Midbrain (tissue), 1 donor: ENCODE measurements around the gene BUD31.

Source experiments
- DNase-seq: peaks from one replicate; lab custom pipeline; 2025; lab: John Stamatoyannopoulos, UW

The BUD31 gene

GRCh38 chr7:99433158-99433557 lies 24.4 kb downstream of the BUD31 start:
- DNase-seq = no peak

DNA sequence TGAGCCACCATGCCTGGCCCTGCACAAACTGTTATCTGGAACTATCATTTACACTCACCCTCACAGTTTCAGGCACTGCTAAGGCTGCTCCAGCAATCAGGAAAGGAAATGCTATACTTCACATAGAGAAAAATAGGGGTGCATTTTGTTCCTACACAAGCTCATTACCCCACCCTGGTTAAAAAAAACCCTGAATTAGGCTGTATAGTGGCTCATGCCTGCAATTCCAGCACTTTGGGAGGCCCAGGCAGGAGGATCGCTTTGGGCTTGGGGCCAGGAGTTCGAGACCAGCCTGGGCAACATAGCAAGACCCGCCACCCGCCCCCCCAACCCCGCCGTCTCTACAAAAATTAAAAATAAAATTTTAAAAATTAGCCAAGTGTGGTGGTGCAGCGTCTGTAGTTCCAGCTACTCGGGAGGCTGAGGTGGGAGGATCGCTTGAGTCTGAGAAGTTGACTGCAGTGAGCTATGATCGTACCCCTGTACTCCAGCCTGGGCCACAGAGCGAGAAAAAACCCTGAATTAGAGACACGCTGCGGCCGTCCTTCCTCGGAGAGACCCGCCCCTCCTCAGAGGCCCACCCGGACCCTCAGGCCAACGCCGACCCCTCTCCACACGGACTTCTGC lies 29.3 kb downstream of the BUD31 start:
- no peak for DNase-seq

- peak; percentile 95 for DNase-seq
Measured at GRCh38 chr7:99438573-99439480, 30.1 kb downstream of the BUD31 start, which contains the start of the genes CPSF4 and PTCD1. Gene CPSF4, plus strand, starts transcription at chr7:99438943. Its CDS starts 140 bp downstream, at chr7:99439083. Gene PTCD1, minus strand, starts transcription at chr7:99438798. Its CDS starts 3,556 bp downstream, at chr7:99435242.

DNA sequence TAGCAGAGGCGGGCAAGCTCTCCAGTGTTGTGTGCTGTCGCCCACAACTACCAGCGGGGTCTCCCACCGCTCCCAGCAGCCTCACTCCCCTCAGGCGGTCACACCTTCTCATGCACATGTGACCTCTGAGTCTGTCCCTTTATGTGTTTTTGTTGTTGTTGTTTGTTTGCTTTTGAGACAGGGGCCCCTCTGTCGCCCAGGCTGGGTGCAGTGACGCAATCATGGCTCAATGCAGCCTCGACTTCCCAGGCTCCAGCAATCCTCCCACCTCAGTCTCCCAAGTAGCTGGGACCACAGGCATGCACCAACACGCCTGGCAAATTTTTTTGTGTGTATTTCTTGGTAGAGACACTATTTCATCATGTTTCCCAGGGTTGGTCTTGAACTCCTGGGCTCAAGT lies 31.4 kb downstream of the BUD31 start:
- no peak for DNase-seq

DNA sequence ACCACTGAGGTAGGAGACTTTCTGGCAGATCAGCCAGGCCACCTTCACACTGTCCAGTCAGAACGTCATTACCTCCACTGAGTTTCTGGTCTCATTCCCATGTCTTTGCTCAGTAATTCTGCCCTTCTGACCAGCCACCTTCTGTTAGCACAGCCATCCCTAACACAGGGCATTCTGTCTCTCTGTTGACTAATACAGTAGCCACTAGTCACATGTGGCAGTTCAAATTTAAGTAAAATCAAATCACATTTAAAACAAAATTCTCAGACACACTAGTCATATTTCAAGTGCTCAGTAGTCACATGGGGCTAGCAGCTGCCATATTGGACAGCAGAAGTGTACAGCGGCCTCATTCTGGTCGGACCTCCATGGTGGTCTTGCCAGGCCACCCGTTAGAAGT lies 37.3 kb downstream of the BUD31 start:
- DNase-seq = no peak

DNA sequence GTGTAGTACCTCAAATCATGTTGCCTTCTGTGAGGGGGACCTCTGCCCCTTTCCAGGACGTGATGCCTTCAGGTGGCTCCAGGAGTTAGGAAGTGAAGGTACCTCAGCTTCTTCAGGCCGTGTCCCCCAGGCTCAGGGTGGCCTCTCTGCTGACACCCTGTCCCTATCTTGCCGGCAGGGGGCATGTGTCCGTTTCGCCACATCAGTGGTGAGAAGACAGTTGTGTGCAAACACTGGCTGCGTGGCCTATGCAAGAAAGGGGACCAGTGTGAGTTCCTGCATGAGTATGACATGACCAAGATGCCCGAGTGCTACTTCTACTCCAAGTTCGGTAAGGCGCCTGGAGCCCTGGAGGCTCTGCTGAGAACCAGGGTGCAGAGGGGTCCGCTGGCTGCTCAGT lies 39.2 kb downstream of the BUD31 start:
- DNase-seq = no peak

GRCh38 chr7:99448855-99449254 lies 40.1 kb downstream of the BUD31 start:
- DNase-seq = no peak

DNA sequence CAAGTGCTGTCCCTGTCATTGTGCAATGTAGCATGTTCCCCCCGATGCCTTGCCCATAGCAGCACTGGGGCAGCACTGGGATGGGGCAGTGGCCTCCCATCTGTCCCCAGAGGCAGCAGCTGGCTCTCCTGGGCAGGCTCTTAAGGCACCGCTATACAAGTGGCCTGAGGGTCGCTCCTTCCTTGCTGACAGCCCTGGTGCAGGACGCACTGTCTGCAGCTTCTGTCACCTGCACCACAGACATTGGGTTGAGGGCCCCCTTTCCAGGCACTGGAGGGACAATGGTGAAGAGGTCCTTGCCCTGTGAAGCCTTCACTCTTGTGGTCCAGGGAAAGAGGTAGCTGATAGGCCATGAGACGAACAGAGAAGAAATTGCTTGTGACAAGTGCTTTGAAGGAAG lies 40.6 kb downstream of the BUD31 start:
- DNase-seq = no peak

DNA sequence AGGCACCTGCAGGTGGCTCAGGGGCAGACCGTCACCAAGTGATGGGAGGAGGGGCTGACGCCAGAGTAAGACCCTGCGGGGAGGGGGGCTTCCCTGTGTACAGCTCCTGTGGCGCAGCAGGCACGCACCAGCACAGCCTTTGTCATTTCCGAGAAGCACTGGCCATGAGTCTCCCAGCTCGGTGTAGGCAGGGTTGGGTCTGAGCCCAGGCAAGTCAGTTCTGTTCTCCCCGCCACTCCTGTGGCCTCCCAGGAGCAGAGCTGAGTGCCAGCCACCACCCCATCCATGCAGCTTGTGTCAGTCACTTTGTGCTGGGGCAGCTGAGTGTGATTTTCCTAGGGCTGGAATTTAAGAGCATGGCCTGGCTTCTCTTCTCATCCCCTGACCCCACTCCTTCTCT lies 43.2 kb downstream of the BUD31 start:
- DNase-seq = no peak

GRCh38 chr7:99452541-99452940 lies 43.8 kb downstream of the BUD31 start:
- DNase-seq = no peak

DNA sequence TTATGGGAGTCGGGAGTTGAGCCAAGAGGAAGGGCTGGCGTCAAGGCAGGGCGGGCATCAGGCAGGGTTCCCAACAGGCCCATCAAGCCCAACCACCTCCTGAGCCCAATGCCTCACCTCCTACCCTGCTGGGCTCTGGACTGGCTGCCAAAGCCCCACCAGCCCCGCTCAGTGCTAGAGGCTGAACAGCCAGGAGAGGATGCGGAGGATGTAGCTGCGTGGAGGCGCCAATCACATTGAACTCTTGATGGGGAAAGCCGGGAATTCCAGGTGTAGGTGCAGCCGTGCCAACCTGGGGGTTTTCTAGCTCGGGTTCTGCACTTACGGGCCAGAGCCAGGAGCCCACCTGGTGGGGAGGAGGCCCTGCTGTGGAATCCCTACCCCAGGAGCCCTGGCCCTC lies 44.3 kb downstream of the BUD31 start:
- DNase-seq = no peak

GRCh38 chr7:99455874-99456273 lies 47.1 kb downstream of the BUD31 start:
- no peak for DNase-seq

DNA sequence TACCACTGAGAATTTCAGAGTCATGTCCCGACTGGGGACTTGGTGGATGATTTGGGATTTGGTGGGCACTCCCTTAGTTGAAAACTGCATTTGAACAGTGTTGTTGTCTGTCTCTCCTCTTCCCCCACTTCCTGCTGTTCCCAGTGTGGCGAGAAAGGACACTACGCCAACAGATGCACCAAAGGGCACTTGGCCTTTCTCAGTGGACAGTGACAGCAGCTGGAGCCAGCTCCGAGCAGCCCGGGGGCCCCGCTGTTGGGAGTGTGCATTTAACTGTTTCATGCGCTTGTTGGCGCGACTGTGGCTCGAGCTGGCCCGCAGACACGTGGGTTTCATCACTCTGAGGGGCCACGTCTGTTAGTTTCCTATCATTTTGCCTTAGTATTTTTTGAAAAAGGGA lies 47.5 kb downstream of the BUD31 start:
- DNase-seq = no peak

- no peak for DNase-seq
Measured at GRCh38 chr7:99457050-99457649, 48.4 kb downstream of the BUD31 start.

DNA sequence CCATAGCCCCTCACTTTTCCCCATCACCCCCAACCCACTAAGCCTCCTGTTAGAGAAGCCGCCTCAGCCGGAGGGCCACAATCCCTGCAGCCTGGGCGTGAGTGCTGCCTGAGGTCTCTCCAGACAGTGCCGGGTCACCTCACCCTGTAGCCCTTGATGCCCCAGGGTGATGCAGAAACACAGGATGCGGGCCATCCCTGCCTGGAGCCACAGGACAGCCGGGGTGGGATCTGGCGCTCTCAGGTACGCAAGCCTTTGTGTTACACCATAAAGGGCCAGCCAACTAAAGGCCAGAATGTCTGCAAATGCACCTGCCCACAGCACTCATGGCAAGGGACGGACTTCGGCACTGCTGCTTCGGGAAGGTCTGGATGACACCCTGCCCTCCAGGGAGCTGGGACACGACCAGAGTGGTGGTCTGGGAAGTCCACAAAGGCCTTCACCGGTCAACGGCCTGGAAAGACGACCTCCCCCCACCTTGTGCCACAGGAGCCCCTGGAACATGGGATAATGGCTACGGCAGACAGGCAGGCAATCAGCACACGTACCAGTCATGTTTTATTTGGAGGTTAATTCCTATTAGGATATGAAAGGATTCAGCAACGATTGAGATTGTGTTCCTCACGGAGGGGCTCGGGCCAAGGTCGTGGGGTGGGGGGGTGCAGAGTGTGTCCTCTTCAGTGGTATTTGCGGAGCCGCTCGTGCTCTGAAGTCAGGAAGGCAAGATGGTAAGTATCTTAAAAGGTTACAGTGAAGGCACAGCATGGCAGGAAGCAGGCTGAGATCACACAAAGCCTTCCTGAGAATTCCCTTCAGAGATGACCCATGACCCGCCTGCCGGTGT lies 49.1 kb downstream of the BUD31 start:
- no peak for DNase-seq

- DNase-seq = no peak
Measured at GRCh38 chr7:99459087-99459486, 50.3 kb downstream of the BUD31 start.

GRCh38 chr7:99460651-99461050 lies 51.9 kb downstream of the BUD31 start:
- no peak for DNase-seq

GRCh38 chr7:99461221-99461620 lies 52.5 kb downstream of the BUD31 start:
- DNase-seq = no peak

DNA sequence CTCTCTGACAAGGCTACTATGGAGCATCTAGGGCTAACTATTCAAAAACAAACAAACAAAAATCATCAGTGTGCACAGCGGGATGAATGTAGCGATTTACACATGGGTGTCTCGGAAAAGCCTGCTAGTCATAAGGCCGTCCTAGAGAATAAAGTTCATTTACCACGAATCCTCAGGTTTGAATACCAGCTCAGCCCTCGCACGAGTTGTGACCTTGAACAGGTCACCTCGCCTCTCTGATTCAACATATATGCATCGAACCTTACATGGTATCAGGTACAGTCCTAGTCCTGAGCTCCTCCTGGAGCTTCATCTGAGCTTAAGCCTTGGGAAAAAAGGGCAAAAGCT lies 56.6 kb downstream of the BUD31 start:
- no peak for DNase-seq

DNA sequence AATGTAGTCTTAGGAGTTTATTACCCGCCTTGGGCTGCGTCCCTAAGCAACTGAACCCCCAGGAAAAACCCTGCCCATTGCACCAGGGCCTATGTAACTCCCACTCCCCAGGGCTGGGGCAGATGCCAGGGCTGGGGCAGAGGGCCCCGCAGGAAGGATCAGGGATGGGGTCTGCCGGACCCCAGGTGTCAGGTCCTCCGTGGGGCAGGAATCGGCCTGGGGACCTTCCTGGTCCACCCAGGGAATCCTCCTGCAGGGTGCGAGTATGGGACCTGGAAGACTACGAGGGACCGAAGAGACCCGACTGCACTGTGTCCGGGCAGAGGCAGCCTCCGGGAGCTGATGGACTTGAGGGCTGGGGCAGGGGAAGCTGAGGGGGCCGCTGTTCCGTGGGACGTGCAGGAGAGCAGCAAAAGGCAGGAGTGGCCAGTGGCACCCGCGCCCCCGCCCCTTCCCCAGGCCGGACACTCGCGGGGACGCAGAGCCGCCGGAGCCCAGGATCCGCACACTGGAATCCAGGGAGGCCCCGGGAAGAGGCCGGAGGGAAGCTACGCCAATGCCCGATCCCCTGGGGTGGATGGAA lies 59.7 kb downstream of the BUD31 start:
- DNase-seq = no peak
